Gastroesophageal sphincter (tissue), 3 donors: ENCODE results near the gene CNIH2.

ENCODE experiments used
- POLR2A ChIP-seq, 2 donors: fragments of 450-650 bp; IDR thresholded peaks; one replicate each; pipeline ENCODE4 v1.6.1; 2017; ENCODE audit warnings: antibody characterized with exemption in 2 of 2, mild to moderate bottlenecking in 2 of 2, moderate library complexity in 1 of 2
- POLR2AphosphoS5 ChIP-seq: sonication (generic); formaldehyde crosslinking; IDR thresholded peaks from one replicate; pipeline ENCODE4 v1.6.1; 2017; ENCODE audit warnings: antibody characterized with exemption
- TF ChIP-seq, protein P1 (sequence below), 4 experiments: fragments of 200-600 bp in 2 of 4; fragments of 450-650 bp in 2 of 4; sonication (generic) in 1 of 4; IDR thresholded peaks; one replicate each; pipeline ENCODE4 v1.5.1; 2017 to 2019; ENCODE audit warnings: antibody characterized with exemption in 4 of 4, mild to moderate bottlenecking in 2 of 4, moderate library complexity in 2 of 4

DNA sequence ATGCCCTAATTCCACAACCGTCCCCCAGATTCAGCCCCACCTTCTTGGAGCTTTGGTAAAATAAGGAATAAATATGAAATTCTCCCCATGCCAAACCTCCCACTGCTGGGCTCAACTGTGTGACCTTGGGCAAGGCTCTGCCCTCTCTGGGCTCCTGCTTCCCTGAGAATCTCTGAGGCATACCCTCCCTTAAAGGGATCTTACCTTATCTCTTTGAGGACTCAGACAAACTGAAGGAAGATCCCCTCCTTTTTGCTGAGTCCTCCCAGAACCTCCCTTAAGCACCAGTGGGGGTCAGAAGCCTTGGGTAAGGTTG is 36.2 kb downstream of the CNIH2 start:
- TF ChIP-seq, protein P1, sequence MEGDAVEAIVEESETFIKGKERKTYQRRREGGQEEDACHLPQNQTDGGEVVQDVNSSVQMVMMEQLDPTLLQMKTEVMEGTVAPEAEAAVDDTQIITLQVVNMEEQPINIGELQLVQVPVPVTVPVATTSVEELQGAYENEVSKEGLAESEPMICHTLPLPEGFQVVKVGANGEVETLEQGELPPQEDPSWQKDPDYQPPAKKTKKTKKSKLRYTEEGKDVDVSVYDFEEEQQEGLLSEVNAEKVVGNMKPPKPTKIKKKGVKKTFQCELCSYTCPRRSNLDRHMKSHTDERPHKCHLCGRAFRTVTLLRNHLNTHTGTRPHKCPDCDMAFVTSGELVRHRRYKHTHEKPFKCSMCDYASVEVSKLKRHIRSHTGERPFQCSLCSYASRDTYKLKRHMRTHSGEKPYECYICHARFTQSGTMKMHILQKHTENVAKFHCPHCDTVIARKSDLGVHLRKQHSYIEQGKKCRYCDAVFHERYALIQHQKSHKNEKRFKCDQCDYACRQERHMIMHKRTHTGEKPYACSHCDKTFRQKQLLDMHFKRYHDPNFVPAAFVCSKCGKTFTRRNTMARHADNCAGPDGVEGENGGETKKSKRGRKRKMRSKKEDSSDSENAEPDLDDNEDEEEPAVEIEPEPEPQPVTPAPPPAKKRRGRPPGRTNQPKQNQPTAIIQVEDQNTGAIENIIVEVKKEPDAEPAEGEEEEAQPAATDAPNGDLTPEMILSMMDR (IDR thresholded peaks at IDR 0.05), result no peak
- TF ChIP-seq POLR2A (IDR thresholded peaks at IDR 0.05) (no peak), POLR2AphosphoS5 (no peak)
